ENCODE data around the gene KRT33A.

KRT33A gene

DNA sequence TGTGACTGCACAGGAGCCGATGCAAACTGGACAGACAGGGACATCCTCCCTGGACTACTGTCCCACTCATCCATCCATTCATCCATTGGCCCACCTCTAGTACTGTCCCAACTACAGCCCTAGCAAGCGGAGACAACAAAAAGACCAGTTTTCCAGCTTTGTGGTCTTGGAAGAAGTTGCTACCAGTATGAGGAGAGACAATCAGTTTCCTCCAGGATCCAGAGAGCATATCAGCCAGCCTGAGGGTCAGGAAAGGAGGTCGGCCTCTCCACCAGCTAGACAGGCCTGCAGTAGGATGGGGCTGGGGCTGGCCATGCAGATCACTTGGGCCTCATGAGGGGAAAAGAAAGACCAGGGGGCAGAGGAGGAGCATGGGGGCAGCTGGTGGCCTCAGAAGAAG, 16.8 kb downstream of the KRT33A start:
- no peak overlapping the region for H3K4me3 ChIP-seq (ENCODE audit: low read length)
- TF ChIP-seq, protein P1, sequence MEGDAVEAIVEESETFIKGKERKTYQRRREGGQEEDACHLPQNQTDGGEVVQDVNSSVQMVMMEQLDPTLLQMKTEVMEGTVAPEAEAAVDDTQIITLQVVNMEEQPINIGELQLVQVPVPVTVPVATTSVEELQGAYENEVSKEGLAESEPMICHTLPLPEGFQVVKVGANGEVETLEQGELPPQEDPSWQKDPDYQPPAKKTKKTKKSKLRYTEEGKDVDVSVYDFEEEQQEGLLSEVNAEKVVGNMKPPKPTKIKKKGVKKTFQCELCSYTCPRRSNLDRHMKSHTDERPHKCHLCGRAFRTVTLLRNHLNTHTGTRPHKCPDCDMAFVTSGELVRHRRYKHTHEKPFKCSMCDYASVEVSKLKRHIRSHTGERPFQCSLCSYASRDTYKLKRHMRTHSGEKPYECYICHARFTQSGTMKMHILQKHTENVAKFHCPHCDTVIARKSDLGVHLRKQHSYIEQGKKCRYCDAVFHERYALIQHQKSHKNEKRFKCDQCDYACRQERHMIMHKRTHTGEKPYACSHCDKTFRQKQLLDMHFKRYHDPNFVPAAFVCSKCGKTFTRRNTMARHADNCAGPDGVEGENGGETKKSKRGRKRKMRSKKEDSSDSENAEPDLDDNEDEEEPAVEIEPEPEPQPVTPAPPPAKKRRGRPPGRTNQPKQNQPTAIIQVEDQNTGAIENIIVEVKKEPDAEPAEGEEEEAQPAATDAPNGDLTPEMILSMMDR (conservative IDR thresholded peaks at IDR 0.05; ENCODE audit: low read depth, low read length): no peak
- no peak for DNase-seq (ENCODE audit: low read depth)

DNA sequence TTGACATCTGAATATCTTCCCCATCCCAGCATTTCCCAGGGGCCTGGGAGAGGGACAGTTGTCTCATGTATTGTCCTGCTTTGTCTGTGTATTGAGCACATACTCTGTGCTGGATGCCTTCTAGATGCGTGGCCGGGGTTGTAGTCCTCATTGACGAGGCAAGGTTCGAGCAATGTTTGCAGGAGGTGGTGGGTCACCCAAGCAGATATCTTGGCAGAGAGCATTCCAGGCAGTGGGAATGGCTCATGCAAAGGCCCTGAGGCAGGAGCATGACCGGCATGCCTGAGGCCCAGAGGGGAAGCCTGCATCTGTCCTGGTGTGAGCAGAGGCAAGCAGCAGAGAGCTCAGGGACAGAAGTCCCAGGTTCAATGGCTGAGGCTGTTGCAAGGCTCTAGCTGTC, 17.5 kb downstream of the KRT33A start:
- H3K4me3 ChIP-seq (ENCODE audit: low read length): no peak overlapping the region
- DNase-seq (ENCODE audit: low read depth): no peak
- TF ChIP-seq, protein P1 (conservative IDR thresholded peaks at IDR 0.05; ENCODE audit: low read depth, low read length): no peak

DNA sequence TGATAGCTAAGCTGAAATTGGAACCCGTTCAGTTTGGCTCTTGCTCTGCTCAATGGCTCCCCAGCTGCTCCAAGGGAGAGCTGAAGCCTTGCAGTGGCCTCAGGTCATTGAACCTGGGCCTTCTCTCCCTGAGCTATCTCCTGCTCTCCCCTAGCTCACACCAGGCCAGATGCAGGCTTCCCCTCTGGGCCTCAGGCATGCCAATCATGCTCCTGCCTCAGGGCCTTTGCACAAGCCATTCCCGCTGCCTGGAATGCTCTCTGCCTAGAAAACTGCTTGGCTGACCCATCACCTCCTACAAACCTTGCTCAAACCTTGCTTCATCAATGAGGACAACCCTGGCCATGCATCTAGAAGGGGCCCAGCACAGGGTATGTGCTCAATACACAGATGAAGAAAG, 18.4 kb downstream of the KRT33A start:
- TF ChIP-seq, protein P1 (conservative IDR thresholded peaks at IDR 0.05; ENCODE audit: low read depth, low read length): no peak
- H3K4me3 ChIP-seq (ENCODE audit: low read length): no peak overlapping the region
- no peak for DNase-seq (ENCODE audit: low read depth)

DNA sequence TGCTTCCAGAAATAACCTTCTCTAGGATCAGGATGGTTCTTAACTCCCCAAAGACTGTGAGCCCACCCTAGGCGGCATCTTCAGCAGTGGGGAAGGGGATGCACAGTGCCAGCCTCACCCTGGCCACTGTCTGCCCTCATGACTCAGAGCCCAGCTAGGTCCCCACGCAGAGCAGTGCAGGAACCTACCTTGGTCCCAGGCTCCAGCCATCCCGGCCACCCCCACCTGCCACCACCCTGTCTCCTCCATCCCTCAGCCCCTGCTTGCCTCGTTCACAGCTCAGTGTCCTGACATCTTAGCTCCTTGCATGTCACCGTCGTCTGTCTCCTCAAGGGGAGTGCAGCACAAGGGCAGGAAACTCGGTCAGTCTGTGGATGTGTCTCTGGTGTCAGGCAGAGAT, 19.0 kb downstream of the KRT33A start:
- TF ChIP-seq, protein P1 (conservative IDR thresholded peaks at IDR 0.05; ENCODE audit: low read depth, low read length): no peak
- DNase-seq (ENCODE audit: low read depth): no peak
- no peak overlapping the region for H3K4me3 ChIP-seq (ENCODE audit: low read length)

DNA sequence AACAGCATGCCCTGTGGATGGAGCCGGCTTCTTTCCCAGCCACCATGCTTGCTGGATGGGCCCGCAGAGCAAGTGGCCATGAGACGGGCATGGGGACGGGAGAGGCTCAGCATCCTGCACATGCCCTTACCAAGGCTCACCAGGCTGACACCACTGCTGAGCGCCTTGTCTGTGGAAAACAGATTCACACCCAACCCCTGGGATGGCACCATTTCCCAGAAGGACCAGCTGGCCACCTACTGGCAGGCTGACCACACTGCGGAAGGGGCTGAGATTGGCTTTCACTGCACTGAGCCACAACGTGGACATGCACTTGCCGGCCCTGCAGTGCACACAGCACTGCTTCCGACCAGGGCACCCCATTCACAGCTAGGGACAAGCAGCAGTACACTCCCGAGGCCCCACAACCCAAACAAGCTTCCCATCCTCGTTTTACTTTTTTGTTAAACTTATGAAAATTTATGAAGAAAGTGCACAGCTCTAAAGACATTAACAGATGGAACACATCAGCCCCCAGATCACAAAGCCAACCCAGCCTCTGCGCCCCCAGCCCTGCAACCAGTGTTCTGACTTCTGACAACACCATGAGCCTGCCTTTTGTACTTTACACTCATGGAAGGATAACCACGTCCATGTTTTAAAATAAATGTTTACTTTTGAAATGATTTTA, 21.2 kb downstream of the KRT33A start:
- no peak for DNase-seq (ENCODE audit: low read depth)
- TF ChIP-seq, protein P1 (conservative IDR thresholded peaks at IDR 0.05; ENCODE audit: low read depth, low read length): peak; percentile 93
- H3K4me3 ChIP-seq (ENCODE audit: low read length): no peak overlapping the region

DNA sequence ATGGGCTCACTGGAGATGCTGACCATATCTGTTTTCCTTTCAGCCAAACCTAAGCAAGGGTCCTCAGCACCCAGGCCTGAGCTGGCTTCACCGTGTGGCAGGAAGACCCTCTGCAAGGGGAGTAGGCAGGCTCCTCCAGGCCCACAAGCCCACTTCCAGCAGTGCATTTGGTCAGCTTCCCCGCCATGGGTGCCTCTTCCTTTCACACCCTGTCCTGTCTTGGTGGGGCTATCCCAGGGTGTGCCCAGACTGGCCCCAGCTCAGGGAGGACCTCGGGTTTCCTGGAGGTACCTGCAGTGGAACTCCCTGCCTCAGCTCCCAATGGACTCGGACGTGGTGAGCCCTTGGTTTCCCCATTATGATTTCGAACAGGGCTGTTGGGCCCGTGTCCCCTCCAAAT, 22.4 kb downstream of the KRT33A start:
- no peak for DNase-seq (ENCODE audit: low read depth)
- TF ChIP-seq, protein P1 (conservative IDR thresholded peaks at IDR 0.05; ENCODE audit: low read depth, low read length): no peak
- H3K4me3 ChIP-seq (ENCODE audit: low read length): no peak overlapping the region

DNA sequence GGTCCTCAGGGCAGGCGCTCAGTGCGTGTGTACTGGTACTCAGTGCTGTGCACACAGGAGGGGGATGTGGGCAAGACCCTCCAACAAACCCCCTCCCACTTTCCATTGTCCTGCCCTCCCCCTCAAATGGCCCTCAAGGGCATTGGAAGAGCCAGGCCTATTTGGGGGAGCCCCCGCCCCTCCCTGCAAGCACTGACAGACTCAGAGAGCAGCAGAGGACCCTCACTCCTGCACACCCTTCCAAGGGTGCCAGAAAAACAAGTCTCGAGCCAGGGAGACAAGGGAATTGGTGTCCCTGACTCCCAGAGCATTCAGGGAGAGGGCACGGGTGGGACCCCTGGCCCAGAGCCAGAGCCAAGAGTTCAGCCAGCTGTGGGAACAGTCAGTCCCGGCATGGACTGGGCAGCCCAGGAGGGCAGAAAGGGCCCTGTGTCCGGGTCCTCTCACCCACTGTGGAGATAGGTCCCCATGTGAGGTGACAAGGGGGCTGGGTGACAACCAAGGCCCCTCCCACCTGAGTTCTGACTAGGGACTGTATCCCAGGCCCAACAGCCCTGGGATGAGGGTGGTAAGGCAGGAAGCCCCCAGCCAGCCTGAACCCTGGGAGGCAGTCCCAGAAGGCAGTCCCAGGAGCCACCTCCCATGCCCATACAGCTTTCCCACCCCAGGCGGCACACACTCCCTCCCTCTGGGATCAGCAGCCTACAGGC, 23.1 kb downstream of the KRT33A start:
- no peak overlapping the region for H3K4me3 ChIP-seq (ENCODE audit: low read length)
- no peak for DNase-seq (ENCODE audit: low read depth)
- TF ChIP-seq, protein P1 (conservative IDR thresholded peaks at IDR 0.05; ENCODE audit: low read depth, low read length): no peak

Measured in retinal pigment epithelial cell (primary cell).